Fibroblast of villous mesenchyme (primary cell): ENCODE results near the gene CACNB3. TPM values are rescaled to one million over a fixed set of nuclear protein-coding genes. Genes with fewer than 3 reads are reported as not detected.

ENCODE experiments used
- DNase-seq: peaks from one replicate; pipeline ENCODE4 v3.0.0-alpha.2; 2010; ENCODE audit warnings: low read depth
- H3K4me3 ChIP-seq: 2 replicates; pipeline ENCODE4 v1.5.1; 2011; ENCODE audit warnings: low read depth, mild to moderate bottlenecking, low read length
- CTCF ChIP-seq: IDR thresholded peaks from 2 replicates; pipeline ENCODE4 v1.5.1; 2012; ENCODE audit warnings: low read depth, mild to moderate bottlenecking, low read length; ENCODE audit not compliant: insufficient read depth
- total RNA-seq: library from RNA; depleted of rRNA; stranded (reverse); fragments of >200 nt; gene quantifications from 2 replicates; pipeline ENCODE4 v1.2.3, GENCODE V29; 2012

CACNB3 gene
- total RNA-seq, 1 donor, result 29.8 TPM

GRCh38 chr12:48775299-48775698, 43.0 kb upstream of the CACNB3 start:
- H3K4me3 ChIP-seq, result no peak overlapping the region
- no peak for TF ChIP-seq CTCF
- DNase-seq, result no peak

DNA sequence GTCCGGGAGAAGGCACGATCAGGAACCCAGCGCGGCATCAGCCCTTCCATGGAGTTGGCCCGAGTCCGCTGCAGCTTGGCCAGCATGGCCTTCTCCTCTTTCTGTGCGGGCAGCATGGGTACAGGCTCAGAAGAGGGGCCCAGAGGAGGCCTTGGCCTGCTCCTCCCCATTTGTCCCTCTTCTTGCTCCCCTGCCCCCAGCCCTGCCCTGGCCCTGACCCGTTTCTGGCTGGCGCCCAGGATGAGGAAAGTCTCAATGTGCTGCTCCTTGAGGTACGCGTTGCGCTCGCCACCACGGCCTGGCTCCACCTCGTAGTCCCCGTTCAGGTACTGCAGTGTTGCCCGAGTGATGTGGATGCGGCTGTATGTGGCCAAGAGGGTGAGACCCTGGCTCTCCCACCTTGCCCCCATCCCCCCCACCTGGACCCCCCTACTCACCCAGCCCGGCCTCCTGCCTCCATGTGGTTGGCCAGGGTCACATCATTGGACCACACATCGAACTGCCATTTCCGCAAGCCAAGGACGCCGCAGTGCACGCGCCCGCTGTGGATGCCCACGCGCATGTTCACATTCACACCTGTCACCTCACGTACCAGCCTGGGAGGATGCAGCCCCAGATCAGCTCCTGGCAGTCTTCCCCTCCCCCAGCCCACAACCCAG, 42.2 kb upstream of the CACNB3 start:
- TF ChIP-seq CTCF, result no peak
- DNase-seq, result no peak
- H3K4me3 ChIP-seq, result no peak overlapping the region

DNA sequence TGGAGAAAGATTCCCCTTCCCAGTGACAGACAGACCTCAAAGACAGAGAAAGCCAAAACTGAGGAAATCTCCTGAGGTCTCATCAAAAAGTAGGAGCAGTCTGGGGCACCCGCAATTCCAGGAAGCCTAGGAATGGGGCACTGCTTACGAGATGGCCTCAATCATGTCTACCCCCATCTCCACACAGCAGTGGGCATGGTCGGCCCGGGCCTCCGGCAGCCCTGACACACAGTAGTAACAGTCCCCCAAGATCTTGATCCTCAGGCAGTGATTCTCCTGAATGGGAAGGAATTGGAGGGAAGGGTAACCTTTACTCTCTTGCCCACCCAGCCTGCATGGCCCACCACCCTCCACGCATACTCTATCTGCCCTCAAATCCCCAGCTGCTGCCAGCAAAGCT, 41.3 kb upstream of the CACNB3 start:
- H3K4me3 ChIP-seq, result no peak overlapping the region
- DNase-seq, result no peak
- TF ChIP-seq CTCF, result no peak

DNA sequence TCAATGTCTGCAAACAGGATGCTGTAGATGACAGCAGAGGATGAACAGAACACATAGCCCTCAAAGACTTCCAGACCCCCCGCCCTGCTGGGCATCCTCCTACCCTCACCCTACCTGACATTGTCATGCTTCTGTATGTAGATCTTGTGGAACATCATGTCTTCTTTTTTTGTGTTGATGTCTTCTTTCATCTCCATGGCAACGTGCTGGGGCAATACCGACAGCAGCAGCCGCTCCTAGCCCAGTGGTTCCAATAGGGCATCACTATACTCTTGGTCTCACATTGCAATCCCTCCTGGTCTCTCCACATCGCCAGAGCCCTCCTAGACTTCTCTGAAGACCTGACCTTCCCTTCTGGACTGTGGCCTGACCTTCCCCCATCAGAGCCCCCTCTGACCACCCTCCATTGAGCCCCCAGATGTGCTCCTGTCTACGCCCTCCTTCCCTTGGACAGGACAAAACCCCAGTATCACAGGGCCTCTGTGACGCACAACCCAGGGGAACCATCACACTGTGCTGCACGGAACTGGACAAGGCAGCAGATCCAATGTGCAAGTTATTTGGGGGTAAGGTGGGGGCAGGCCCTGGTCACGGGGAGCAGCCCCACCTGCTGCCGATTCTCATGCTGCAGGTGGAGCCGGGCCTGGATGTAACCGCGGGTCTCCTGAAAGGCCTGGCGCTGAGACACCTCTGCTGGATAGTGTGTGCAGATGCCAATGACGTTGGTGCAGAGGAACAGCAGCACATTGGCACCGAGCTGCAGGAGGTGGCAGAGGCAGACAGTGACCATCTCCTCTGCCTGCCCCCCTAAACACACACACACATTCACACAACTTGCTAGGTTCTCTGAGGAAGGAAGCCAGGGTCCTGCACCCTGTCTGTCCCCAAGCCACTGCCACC, 40.5 kb upstream of the CACNB3 start:
- no peak overlapping the region for H3K4me3 ChIP-seq
- TF ChIP-seq CTCF, result no peak
- DNase-seq, result no peak

DNA sequence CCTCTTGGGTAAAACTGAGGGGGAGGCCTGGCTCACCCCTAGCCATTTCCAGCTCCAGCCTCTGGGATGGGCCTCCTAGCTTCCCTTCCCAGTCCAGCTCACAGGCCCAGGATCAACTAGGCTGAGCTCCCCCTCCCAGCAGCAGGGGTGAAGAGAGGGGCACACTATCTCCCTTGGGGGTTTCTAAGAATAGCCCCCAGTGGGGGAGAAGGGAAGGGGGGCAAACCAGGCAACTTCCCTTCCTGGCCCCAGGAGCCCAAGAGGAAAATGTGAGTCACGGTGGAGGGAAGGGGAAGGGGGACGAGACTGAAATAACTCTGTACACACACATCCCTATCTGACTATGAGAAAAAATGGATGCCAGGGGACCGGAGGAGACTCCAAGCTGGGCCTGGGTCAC, 38.4 kb upstream of the CACNB3 start:
- no peak for TF ChIP-seq CTCF
- no peak overlapping the region for H3K4me3 ChIP-seq
- peak; percentile 60 for DNase-seq

- H3K4me3 ChIP-seq, result no peak overlapping the region
- no peak for TF ChIP-seq CTCF
- DNase-seq, result no peak
Measured at GRCh38 chr12:48780381-48781025, 37.8 kb upstream of the CACNB3 start.
